WERI-Rb-1 (cell line): ENCODE results near the gene MRPS7.
"Not testable (repeated sequence)": the region's sequence is repeated elsewhere in the genome, so short reads cannot be mapped to it uniquely, and the experiment has no call there.

Source experiments
- DNase-seq: peaks from one replicate; pipeline ENCODE4 v3.0.0-alpha.2; 2020
- H3K27ac ChIP-seq: fragments of 250-450 bp; sonication (Bioruptor Pico); 2 replicates; pipeline ENCODE4 v1.5.1; 2020; ENCODE audit warnings: mild to moderate bottlenecking, moderate library complexity
- H3K27me3 ChIP-seq: fragments of 250-450 bp; sonication (Bioruptor Pico); 2 replicates; pipeline ENCODE4 v1.5.1; 2021; ENCODE audit warnings: mild to moderate bottlenecking, low read depth, moderate library complexity; ENCODE audit not compliant: insufficient read depth, severe bottlenecking
- H3K36me3 ChIP-seq: fragments of 250-450 bp; sonication (Bioruptor Pico); 2 replicates; pipeline ENCODE4 v1.5.1; 2020; ENCODE audit warnings: mild to moderate bottlenecking, moderate library complexity
- H3K4me3 ChIP-seq: 2 replicates; pipeline ENCODE4 v1.5.1; 2011; ENCODE audit warnings: low read depth, mild to moderate bottlenecking, control low read depth, low read length
- H3K9me3 ChIP-seq: fragments of 250-450 bp; sonication (Bioruptor Pico); 2 replicates; pipeline ENCODE4 v1.5.1; 2021; ENCODE audit warnings: mild to moderate bottlenecking, moderate library complexity; ENCODE audit not compliant: severe bottlenecking
- CTCF ChIP-seq: IDR thresholded peaks from 2 replicates; pipeline ENCODE4 v1.5.1; 2011; ENCODE audit warnings: low read depth, mild to moderate bottlenecking, control low read depth, inconsistent platforms, low read length

The MRPS7 gene

GRCh38 chr17:75288770-75289114, 27.1 kb downstream of the MRPS7 start:
- Histone ChIP-seq H3K27ac (peak overlapping the region; percentile 78), H3K9me3 (no peaks in the 10 kb centered on the region), H3K4me3 (peak overlapping the region; percentile 93), H3K36me3 (peaks cover 32% of the 10 kb centered on the region), H3K27me3 (no peaks in the 10 kb centered on the region)
- DNase-seq, result peak; percentile 87
- TF ChIP-seq CTCF, result no peak

GRCh38 chr17:75289115-75289831, 27.6 kb downstream of the MRPS7 start, which contains the start of gene SLC25A19:
Gene SLC25A19 (minus strand): TSS chr17:75289433. CDS start chr17:75286764, 2,669 bp downstream.
- DNase-seq, result peak; percentile 100
- no peaks in the 10 kb centered on the region for H3K9me3 ChIP-seq
- H3K4me3 ChIP-seq, result peak within 1 kb of the TSS; percentile 93
- H3K27me3 ChIP-seq, result no peaks in the 10 kb centered on the region
- peak; percentile 68 for TF ChIP-seq CTCF
- peaks cover 29% of the 10 kb centered on the region for H3K36me3 ChIP-seq
- H3K27ac ChIP-seq, result peak within 1 kb of the TSS; percentile 78

- DNase-seq, result no peak
Measured at GRCh38 chr17:75289832-75290337, 28.2 kb downstream of the MRPS7 start.

GRCh38 chr17:75292810-75293448, 31.2 kb downstream of the MRPS7 start:
- H3K9me3 ChIP-seq, H3K27ac ChIP-seq, H3K36me3 ChIP-seq, H3K27me3 ChIP-seq, DNase-seq, H3K4me3 ChIP-seq: not testable (repeated sequence)

More at GRCh38 chr17:75289832-75290337, 28.2 kb downstream of the MRPS7 start:
- no peaks in the 10 kb centered on the region for H3K27me3 ChIP-seq
- peaks cover 27% of the 10 kb centered on the region for H3K36me3 ChIP-seq
- H3K9me3 ChIP-seq, result no peaks in the 10 kb centered on the region
- H3K4me3 ChIP-seq, result peak overlapping the region; percentile 93
- H3K27ac ChIP-seq, result peak overlapping the region; percentile 30
- TF ChIP-seq CTCF, result no peak

GRCh38 chr17:75295201-75296158, 33.8 kb downstream of the MRPS7 start:
- Histone ChIP-seq H3K27ac (no peak overlapping the region), H3K4me3 (no peak overlapping the region), H3K36me3 (no peaks in the 10 kb centered on the region), H3K27me3 (no peaks in the 10 kb centered on the region), H3K9me3 (no peaks in the 10 kb centered on the region)
- DNase-seq, result no peak
- no peak for TF ChIP-seq CTCF

- no peaks in the 10 kb centered on the region for H3K36me3 ChIP-seq
Measured at GRCh38 chr17:75300280-75300679, 38.6 kb downstream of the MRPS7 start.

More at GRCh38 chr17:75300280-75300679, 38.6 kb downstream of the MRPS7 start:
- no peak for DNase-seq
- Histone ChIP-seq H3K9me3 (peaks cover 3% of the 10 kb centered on the region), H3K27ac (no peak overlapping the region), H3K27me3 (no peaks in the 10 kb centered on the region), H3K4me3 (no peak overlapping the region)
- TF ChIP-seq CTCF, result no peak
